Sigmoid colon (tissue), 7 donors: ENCODE results near the gene COPA. TPM values are rescaled to one million over a fixed set of nuclear protein-coding genes. Genes with fewer than 3 reads are reported as not detected.

Experiments used
- DNase-seq: peaks from one replicate; pipeline ENCODE4 v3.0.0-alpha.2; 2019
- H3K27ac ChIP-seq, 4 donors: fragments of 200-600 bp; sonication (generic); one replicate each; pipeline ENCODE4 v1.5.1; 2016 to 2019; ENCODE audit warnings: mild to moderate bottlenecking in 1 of 4
- H3K27me3 ChIP-seq, 3 donors: fragments of 200-600 bp; sonication (generic); one replicate each; pipeline ENCODE4 v1.5.1; 2019; ENCODE audit warnings: mild to moderate bottlenecking in 1 of 3
- H3K36me3 ChIP-seq, 4 donors: fragments of 200-600 bp; sonication (generic); one replicate each; pipeline ENCODE4 v1.5.1; 2016 to 2019
- H3K4me1 ChIP-seq, 4 donors: fragments of 200-600 bp; sonication (generic); one replicate each; pipeline ENCODE4 v1.5.1; 2017 to 2019
- H3K4me3 ChIP-seq, 4 donors: fragments of 200-600 bp; sonication (generic); one replicate each; pipeline ENCODE4 v1.5.1; 2017 to 2019; ENCODE audit warnings: mild to moderate bottlenecking in 2 of 4, moderate library complexity in 1 of 4
- H3K9me3 ChIP-seq, 4 donors: fragments of 200-600 bp in 3 of 4; sonication (generic) in 3 of 4; one replicate each; pipeline versions ENCODE4 v1.5.1 to v1.6.1; 2013 to 2019
- EP300 ChIP-seq, 4 donors: sonication (generic); formaldehyde crosslinking; IDR thresholded peaks; one replicate each; pipeline ENCODE4 v1.6.1; 2017; ENCODE audit warnings: antibody characterized with exemption in 4 of 4
- POLR2A ChIP-seq, 2 donors: fragments of 450-650 bp; IDR thresholded peaks; one replicate each; pipeline ENCODE4 v1.6.1; 2016; ENCODE audit warnings: antibody characterized with exemption in 2 of 2, mild to moderate bottlenecking in 2 of 2, moderate library complexity in 2 of 2
- POLR2AphosphoS5 ChIP-seq, 4 donors: sonication (generic); formaldehyde crosslinking; IDR thresholded peaks; one replicate each; pipeline ENCODE4 v1.6.1; 2017; ENCODE audit warnings: antibody characterized with exemption in 4 of 4
- WGBS, 2 donors: extraction: QIAGEN DNeasy Blood & Tissue Kit; methylation state at CpG; one replicate each; pipeline ENCODE4 v1.1.7; 2013; 5-methylcytosine and 5-hydroxymethylcytosine counted together
- intact Hi-C: fragments of 100-400 bp; cut with DNase I; formaldehyde crosslinking; loops from one replicate; pipeline ENCODE4 v1.15.1; 2023
- polyA plus RNA-seq, 3 donors: library from polyadenylated mRNA; stranded (reverse); fragments of 200-250 nt; gene quantifications; one replicate each; pipeline ENCODE4 v1.2.3, GENCODE V29; 2013
- total RNA-seq, 4 donors: library from RNA; depleted of rRNA; stranded (reverse); fragments of >200 nt; gene quantifications; one replicate each; pipeline ENCODE4 v1.1.0, GENCODE V29; 2016
- TF ChIP-seq, protein P1 (sequence below), 4 experiments: fragments of 450-650 bp in 3 of 4; fragments of 200-600 bp in 1 of 4; IDR thresholded peaks; one replicate each; pipeline ENCODE4 v1.5.1; 2016 to 2019; ENCODE audit warnings: antibody characterized with exemption in 4 of 4, mild to moderate bottlenecking in 3 of 4, moderate library complexity in 2 of 4
- donor health status: healthy with polysubstance abuse.
- donor health status: Bipolar disorder and iron deficiency.
- donor health status: healthy.

The COPA gene
- total and polyA plus RNA-seq, 7 donors: 62.5 to 117 (median 93.8) TPM

DNA sequence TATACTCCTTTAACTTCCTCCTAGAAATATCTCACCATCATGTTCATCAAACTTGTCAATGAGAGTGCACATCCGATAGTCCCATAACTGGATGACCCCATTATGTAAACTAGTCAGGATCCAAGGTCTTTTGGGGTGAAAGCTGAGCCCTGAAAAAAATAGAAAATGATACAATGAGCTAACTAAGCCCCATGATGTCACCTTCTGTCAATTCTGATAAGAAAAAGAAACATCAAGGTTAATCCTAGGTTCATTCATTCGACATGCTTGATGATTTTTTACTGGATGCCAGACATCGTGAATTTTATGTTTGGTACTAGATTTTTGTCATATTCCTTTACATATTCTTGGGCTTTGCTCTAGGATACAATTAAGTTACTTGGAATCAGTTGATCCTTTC, 2.9 kb downstream of the COPA start:
- Histone ChIP-seq H3K27ac (no peak overlapping the region), H3K36me3 (peaks cover under 1 to 53% (median 11%) of the 10 kb centered on the region in 4 donors), H3K9me3 (no peaks in the 10 kb centered on the region), H3K4me3 (no peak overlapping the region), H3K27me3 (no peaks in the 10 kb centered on the region), H3K4me1 (peaks cover 0 to 34% (median 21%) of the 10 kb centered on the region in 4 donors)
- intact Hi-C loops: loop anchor here (5.0 kb wide), 3 partner anchors 62 to 243 kb away; partner anchors contain the start of genes IGSF8, PEA15 and VANGL2
- TF ChIP-seq EP300 (IDR thresholded peaks at IDR 0.05) (no peak), POLR2AphosphoS5 (IDR thresholded peaks at IDR 0.05) (no peak), POLR2A (IDR thresholded peaks at IDR 0.05) (no peak)
- TF ChIP-seq, protein P1, sequence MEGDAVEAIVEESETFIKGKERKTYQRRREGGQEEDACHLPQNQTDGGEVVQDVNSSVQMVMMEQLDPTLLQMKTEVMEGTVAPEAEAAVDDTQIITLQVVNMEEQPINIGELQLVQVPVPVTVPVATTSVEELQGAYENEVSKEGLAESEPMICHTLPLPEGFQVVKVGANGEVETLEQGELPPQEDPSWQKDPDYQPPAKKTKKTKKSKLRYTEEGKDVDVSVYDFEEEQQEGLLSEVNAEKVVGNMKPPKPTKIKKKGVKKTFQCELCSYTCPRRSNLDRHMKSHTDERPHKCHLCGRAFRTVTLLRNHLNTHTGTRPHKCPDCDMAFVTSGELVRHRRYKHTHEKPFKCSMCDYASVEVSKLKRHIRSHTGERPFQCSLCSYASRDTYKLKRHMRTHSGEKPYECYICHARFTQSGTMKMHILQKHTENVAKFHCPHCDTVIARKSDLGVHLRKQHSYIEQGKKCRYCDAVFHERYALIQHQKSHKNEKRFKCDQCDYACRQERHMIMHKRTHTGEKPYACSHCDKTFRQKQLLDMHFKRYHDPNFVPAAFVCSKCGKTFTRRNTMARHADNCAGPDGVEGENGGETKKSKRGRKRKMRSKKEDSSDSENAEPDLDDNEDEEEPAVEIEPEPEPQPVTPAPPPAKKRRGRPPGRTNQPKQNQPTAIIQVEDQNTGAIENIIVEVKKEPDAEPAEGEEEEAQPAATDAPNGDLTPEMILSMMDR (IDR thresholded peaks at IDR 0.05): no peak
- 86 to 88% methylated on average over 3 of the region's 3 CpGs for whole genome bisulfite sequencing, 2 donors
- DNase-seq: no peak

DNA sequence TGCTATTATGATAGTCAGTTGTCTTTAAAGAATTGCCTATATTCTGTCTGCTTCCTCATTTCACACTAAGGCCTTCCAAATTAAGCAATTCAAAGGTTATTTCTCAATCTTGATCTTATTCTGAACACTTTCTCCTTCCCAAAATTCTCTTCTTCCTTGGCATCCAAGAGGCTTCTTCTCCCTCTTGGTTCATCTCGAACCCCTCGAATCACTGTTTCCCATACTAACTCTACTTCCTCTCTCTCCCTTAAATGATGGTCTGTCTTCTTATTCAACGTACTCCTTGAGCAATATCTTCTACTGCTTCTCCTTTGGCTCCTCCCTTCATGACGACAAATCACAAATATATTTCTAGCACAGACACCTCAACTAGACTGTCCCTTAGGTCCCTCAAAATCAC, 4.5 kb downstream of the COPA start:
- DNase-seq: no peak
- TF ChIP-seq POLR2AphosphoS5 (IDR thresholded peaks at IDR 0.05) (peak in 1 of 4 donors; percentile 18), POLR2A (IDR thresholded peaks at IDR 0.05) (no peak), EP300 (IDR thresholded peaks at IDR 0.05) (no peak)
- TF ChIP-seq, protein P1 (IDR thresholded peaks at IDR 0.05): no peak
- Histone ChIP-seq H3K4me3 (no peak overlapping the region), H3K36me3 (peaks cover 6 to 64% (median 21%) of the 10 kb centered on the region in 4 donors), H3K27ac (no peak overlapping the region), H3K4me1 (peaks cover 0 to 22% (median 14%) of the 10 kb centered on the region in 4 donors), H3K9me3 (no peaks in the 10 kb centered on the region), H3K27me3 (no peaks in the 10 kb centered on the region)
- 87% methylated on average over 4 of the region's 4 CpGs for WGBS, 2 donors
- intact Hi-C loops: loop anchor here (5.0 kb wide), 1 partner anchor 46 kb away; no protein-coding TSS in a partner anchor

DNA sequence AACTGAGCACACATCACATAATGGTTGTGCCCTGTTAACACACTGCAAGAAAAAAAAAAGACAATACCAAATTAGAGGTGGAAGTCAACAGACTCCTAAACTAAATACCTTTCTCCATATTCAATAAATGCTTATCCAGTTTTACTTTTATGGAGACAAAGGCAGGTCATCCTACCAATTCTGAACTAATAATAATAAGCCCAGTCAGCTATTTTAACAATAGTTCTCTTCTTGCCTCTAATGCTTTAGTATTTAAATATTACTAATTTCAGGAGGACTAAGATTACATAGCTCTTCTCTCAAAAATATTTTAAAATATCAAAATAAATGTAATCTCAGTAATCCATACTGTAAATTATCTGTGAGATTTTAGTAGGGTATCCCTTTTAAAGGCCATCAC, 10.5 kb downstream of the COPA start:
- no peak overlapping the region for H3K4me3 ChIP-seq

DNA sequence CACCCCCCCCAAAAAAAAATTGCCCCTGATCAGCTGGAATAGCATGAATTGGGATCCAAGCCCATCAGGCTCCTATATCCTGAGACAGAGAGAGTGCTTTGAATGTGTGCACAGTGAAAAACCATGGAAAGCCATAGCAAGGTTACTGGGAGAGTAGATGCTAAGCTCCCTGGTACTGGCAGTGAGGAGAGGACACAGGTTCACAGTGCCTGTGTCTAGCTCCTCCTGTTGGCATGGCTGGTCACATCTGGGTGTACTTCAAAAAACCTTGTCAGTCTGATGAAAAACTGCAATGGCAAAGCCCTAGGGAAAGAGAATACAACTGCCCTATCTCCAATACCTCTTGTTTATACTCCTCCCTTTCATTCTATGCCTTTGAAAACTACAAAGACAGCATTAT, 12.9 kb downstream of the COPA start:
- H3K27ac ChIP-seq: no peak overlapping the region
- TF ChIP-seq POLR2AphosphoS5 (IDR thresholded peaks at IDR 0.05) (no peak), POLR2A (IDR thresholded peaks at IDR 0.05) (no peak), EP300 (IDR thresholded peaks at IDR 0.05) (no peak)
- TF ChIP-seq, protein P1 (IDR thresholded peaks at IDR 0.05): no peak
- no peak for DNase-seq
- H3K4me1 ChIP-seq: no peaks in the 10 kb centered on the region
- H3K36me3 ChIP-seq: peaks cover 52 to 100% (median 75%) of the 10 kb centered on the region in 4 donors
- H3K9me3 ChIP-seq: no peaks in the 10 kb centered on the region
- intact Hi-C loops: no loop called here
- H3K27me3 ChIP-seq: no peaks in the 10 kb centered on the region
- no peak overlapping the region for H3K4me3 ChIP-seq

More for the DNA sequence above, 10.5 kb downstream of the COPA start:
- TF ChIP-seq EP300 (IDR thresholded peaks at IDR 0.05) (no peak), POLR2A (IDR thresholded peaks at IDR 0.05) (no peak), POLR2AphosphoS5 (IDR thresholded peaks at IDR 0.05) (no peak)
- TF ChIP-seq, protein P1 (IDR thresholded peaks at IDR 0.05): no peak
- H3K27me3 ChIP-seq: no peaks in the 10 kb centered on the region
- no peak overlapping the region for H3K27ac ChIP-seq
- no peaks in the 10 kb centered on the region for H3K4me1 ChIP-seq
- peaks cover 52 to 99% (median 64%) of the 10 kb centered on the region in 4 donors for H3K36me3 ChIP-seq
- intact Hi-C loops: no loop called here
- DNase-seq: no peak
- H3K9me3 ChIP-seq: no peaks in the 10 kb centered on the region

DNA sequence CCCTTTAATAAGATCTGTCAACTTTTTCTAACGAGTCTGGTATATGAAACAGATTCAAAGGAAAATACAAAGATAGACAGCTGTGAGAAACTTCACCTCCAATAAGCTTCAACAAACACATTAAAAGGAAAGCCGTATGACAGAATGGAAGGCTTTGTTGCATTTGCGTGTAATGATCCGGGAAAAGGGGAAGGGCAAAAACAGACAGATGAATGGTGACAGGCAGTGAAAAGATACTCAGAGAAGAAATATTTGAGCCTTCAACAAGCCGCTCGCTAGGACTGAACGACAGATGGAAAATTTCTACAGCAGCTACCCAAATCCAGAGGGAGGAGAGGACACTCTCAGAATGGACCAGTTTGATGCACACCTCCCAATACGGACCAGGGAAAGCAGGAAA, 14.9 kb downstream of the COPA start:
- Histone ChIP-seq H3K4me3 (no peak overlapping the region), H3K27ac (no peak overlapping the region), H3K27me3 (no peaks in the 10 kb centered on the region), H3K36me3 (peaks cover 46 to 100% (median 70%) of the 10 kb centered on the region in 4 donors), H3K4me1 (no peaks in the 10 kb centered on the region), H3K9me3 (no peaks in the 10 kb centered on the region)
- no peak for DNase-seq
- intact Hi-C loops: no loop called here
- 81 to 86% methylated on average over 8 of the region's 8 CpGs for WGBS, 2 donors
- no peak for TF ChIP-seq POLR2AphosphoS5 (IDR thresholded peaks at IDR 0.05)
- TF ChIP-seq, protein P1 (IDR thresholded peaks at IDR 0.05): no peak
- no peak for TF ChIP-seq EP300 (IDR thresholded peaks at IDR 0.05)
- no peak for TF ChIP-seq POLR2A (IDR thresholded peaks at IDR 0.05)
